Measurements from ENCODE around the gene RXFP2.

RXFP2 gene

DNA sequence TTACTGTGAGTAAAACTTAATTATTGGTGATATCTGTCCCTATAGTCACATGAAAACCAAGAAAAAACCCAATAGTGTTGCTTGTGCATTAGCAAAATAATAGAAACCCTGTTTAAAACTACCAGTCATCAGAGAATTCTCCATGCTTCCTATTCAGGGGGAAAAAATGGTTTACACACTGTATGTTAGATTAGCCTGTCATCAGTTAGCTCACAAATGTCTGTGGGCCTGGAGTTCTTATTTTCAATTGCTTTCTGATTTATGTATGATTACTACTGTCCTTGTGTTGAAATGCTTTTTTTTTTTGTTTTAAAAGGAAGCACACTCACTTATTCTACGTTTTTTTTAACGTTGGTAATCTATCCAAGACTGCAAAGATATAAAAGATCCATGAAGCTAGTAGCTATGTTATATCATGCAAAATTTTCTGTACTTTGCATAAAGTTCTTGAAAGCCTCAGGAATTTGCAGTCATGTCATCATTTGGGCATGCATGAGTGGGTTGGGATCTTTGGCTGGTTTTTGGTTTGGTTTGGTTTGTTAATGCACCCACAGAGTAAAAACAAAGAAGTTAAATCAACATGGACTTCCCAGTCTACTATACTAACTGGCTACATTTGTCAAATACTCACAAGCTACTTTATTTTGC, 25.9 kb downstream of the RXFP2 start:
- DNase-seq (ENCODE audit: extremely low read depth, low read depth) = no peak
- TF ChIP-seq, protein P1, sequence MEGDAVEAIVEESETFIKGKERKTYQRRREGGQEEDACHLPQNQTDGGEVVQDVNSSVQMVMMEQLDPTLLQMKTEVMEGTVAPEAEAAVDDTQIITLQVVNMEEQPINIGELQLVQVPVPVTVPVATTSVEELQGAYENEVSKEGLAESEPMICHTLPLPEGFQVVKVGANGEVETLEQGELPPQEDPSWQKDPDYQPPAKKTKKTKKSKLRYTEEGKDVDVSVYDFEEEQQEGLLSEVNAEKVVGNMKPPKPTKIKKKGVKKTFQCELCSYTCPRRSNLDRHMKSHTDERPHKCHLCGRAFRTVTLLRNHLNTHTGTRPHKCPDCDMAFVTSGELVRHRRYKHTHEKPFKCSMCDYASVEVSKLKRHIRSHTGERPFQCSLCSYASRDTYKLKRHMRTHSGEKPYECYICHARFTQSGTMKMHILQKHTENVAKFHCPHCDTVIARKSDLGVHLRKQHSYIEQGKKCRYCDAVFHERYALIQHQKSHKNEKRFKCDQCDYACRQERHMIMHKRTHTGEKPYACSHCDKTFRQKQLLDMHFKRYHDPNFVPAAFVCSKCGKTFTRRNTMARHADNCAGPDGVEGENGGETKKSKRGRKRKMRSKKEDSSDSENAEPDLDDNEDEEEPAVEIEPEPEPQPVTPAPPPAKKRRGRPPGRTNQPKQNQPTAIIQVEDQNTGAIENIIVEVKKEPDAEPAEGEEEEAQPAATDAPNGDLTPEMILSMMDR (IDR thresholded peaks at IDR 0.05; ENCODE audit: low read depth, low read length) = no peak

DNA sequence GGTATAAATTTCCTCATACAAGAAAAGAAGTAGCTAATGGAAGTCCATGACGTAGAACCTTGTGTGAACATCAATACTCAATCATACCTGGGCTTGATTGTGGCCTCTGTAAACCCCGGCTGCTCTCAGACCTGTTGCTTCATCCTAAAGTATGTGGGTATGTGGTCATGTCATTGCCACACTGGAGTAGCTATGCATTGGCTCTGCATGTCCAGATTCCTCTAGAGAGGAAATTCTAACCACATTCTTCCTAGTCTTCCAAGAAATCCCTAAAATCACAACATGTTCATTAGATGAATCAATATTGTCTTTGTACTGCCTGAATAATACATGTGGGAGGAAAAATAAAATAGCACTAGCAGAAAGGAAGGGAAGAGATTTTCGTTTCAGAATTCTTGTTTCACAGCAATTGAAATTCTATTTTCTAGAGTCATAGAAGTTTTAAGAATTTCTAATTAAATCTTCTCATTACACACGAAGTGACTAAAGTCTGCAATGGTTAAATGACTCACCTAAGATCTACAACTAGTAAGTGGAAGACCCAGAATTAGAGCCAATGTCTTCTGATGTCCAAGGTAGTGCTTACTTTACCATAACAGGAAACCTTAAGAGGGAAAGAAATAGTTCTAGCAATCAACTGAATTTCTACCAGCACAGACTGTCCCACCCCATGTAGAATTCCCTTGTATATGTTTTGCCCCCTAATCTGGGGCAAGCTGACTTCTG, 28.0 kb downstream of the RXFP2 start:
- TF ChIP-seq, protein P1 (IDR thresholded peaks at IDR 0.05; ENCODE audit: low read depth, low read length) = no peak
- peak; percentile 50 for DNase-seq (ENCODE audit: extremely low read depth, low read depth)

DNA sequence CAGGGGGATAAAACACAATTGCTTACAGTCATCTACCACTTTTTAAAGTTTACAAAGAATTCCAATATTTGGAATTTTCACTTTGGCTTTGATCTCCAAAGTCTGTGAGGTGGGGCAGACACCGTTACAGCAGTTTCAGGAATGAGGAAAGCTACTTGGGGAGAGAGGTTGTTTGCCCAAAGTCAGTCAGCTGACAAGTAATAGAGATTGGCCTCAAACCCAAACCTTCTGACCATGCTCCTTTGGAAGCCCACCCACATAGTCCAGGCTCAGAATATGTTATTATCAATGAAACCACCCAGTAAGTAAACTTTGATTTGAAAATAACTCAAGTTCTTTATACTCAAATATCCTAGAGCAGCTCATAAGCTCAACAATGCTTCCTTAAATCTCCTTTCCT, 29.0 kb downstream of the RXFP2 start:
- no peak for DNase-seq (ENCODE audit: extremely low read depth, low read depth)
- TF ChIP-seq, protein P1 (IDR thresholded peaks at IDR 0.05; ENCODE audit: low read depth, low read length) = no peak

GRCh38 chr13:31769575-31769974, 30.2 kb downstream of the RXFP2 start:
- TF ChIP-seq, protein P1 (IDR thresholded peaks at IDR 0.05; ENCODE audit: low read depth, low read length) = no peak
- no peak for DNase-seq (ENCODE audit: extremely low read depth, low read depth)

DNA sequence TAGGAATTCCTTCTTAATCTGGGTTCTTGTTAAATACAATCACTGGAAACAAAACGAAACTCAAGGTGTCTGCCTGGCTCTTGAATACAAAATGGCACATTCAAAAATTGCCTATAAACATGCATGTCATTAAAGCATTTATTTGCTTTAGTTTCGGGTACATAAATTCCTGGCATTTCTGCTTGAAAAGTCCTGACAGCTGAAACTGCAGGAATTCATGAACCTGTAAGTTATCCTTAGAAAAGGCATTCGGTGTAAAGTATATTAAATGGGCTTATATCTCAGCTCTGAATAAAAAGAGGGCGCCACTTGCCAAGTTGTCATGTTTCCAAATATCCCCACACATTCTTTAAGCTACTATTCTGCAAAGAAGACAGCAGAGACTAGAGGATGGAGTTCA, 32.9 kb downstream of the RXFP2 start:
- TF ChIP-seq, protein P1 (IDR thresholded peaks at IDR 0.05; ENCODE audit: low read depth, low read length) = no peak

GRCh38 chr13:31773538-31773937, 34.2 kb downstream of the RXFP2 start:
- no peak for DNase-seq (ENCODE audit: extremely low read depth, low read depth)

More for the DNA sequence above, 32.9 kb downstream of the RXFP2 start:
- no peak for DNase-seq (ENCODE audit: extremely low read depth, low read depth)

More at GRCh38 chr13:31773538-31773937, 34.2 kb downstream of the RXFP2 start:
- TF ChIP-seq, protein P1 (IDR thresholded peaks at IDR 0.05; ENCODE audit: low read depth, low read length) = no peak
